Measurements from ENCODE around the gene YBEY.

DNA sequence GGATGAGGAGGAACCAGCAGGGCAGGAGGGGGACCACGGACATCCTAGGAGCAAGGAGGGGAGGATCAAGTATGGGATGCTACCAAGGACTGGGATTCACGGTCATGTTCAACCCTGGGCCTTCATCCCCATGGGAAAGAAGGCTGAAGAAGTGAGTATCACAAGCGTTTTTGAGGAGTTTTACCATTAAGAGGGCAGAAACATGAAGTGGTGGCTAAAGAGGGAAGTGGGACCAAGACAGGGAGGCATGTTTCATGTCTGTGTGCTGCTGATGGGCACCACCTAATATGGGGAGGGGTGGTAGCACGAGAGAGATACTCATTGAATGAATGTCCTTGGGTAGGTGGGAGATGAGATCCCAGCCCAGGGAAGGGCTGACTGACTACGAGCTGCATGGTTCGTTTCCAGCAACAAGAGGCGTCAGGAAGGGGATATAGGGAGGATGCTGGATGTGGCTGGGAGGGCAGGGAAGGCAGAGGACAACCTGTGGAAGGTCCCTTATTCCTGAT lies 46.3 kb upstream of the YBEY start:
- TF ChIP-seq, protein P1, sequence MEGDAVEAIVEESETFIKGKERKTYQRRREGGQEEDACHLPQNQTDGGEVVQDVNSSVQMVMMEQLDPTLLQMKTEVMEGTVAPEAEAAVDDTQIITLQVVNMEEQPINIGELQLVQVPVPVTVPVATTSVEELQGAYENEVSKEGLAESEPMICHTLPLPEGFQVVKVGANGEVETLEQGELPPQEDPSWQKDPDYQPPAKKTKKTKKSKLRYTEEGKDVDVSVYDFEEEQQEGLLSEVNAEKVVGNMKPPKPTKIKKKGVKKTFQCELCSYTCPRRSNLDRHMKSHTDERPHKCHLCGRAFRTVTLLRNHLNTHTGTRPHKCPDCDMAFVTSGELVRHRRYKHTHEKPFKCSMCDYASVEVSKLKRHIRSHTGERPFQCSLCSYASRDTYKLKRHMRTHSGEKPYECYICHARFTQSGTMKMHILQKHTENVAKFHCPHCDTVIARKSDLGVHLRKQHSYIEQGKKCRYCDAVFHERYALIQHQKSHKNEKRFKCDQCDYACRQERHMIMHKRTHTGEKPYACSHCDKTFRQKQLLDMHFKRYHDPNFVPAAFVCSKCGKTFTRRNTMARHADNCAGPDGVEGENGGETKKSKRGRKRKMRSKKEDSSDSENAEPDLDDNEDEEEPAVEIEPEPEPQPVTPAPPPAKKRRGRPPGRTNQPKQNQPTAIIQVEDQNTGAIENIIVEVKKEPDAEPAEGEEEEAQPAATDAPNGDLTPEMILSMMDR (IDR thresholded peaks at IDR 0.05) = no peak
- TF ChIP-seq ZFX (IDR thresholded peaks at IDR 0.05; ENCODE audit: borderline replicate concordance) = no peak
